Adipocyte (in vitro differentiated cells): Measurements from ENCODE around the gene KIRREL3.

Source experiments
- DNase-seq: peaks from one replicate; pipeline ENCODE4 v3.0.0-alpha.2; 2015; ENCODE audit warnings: low read depth
- H3K27me3 ChIP-seq: replicated peaks from 2 replicates; pipeline ENCODE4 v1.7.0; 2013; ENCODE audit warnings: mild to moderate bottlenecking, low read length, moderate library complexity; ENCODE audit not compliant: control insufficient read depth, insufficient read depth
- H3K36me3 ChIP-seq: 2 replicates; pipeline ENCODE4 v1.7.0; 2013; ENCODE audit warnings: low read length, mild to moderate bottlenecking, moderate library complexity; ENCODE audit not compliant: control insufficient read depth, insufficient read depth, severe bottlenecking
- H3K4me1 ChIP-seq: 2 replicates; pipeline ENCODE4 v1.7.0; 2013; ENCODE audit warnings: mild to moderate bottlenecking, low read length, moderate library complexity; ENCODE audit not compliant: control insufficient read depth, insufficient read depth
- H3K4me3 ChIP-seq: 2 replicates; pipeline ENCODE4 v1.7.0; 2013; ENCODE audit warnings: mild to moderate bottlenecking, low read length, moderate library complexity
- H3K9ac ChIP-seq: 2 replicates; pipeline ENCODE4 v1.7.0; 2013; ENCODE audit warnings: mild to moderate bottlenecking, low read length, moderate library complexity
- H3K9me3 ChIP-seq: 2 replicates; pipeline ENCODE4 v1.7.0; 2013; ENCODE audit warnings: mild to moderate bottlenecking, low read length, moderate library complexity; ENCODE audit not compliant: control insufficient read depth

KIRREL3 gene

GRCh38 chr11:126602349-126602940, 398.1 kb downstream of the KIRREL3 start:
- Histone ChIP-seq H3K4me3 (no peak overlapping the region), H3K27me3 (peaks cover 31% of the 10 kb centered on the region), H3K9ac (no peak overlapping the region), H3K9me3 (peaks cover 8% of the 10 kb centered on the region), H3K4me1 (no peaks in the 10 kb centered on the region), H3K36me3 (no peaks in the 10 kb centered on the region)
- no peak for DNase-seq

- Histone ChIP-seq H3K36me3 (no peaks in the 10 kb centered on the region), H3K27me3 (peaks cover 35% of the 10 kb centered on the region), H3K4me3 (no peak overlapping the region), H3K9me3 (peaks cover 8% of the 10 kb centered on the region), H3K9ac (no peak overlapping the region), H3K4me1 (no peaks in the 10 kb centered on the region)
- DNase-seq, result no peak
These were observed 398.9 kb downstream of the KIRREL3 start for GRCh38 chr11:126601550-126602215.

GRCh38 chr11:126601136-126601535, 399.4 kb downstream of the KIRREL3 start:
- Histone ChIP-seq H3K36me3 (no peaks in the 10 kb centered on the region), H3K9ac (no peak overlapping the region), H3K4me3 (no peak overlapping the region), H3K4me1 (no peaks in the 10 kb centered on the region), H3K27me3 (peaks cover 36% of the 10 kb centered on the region), H3K9me3 (peaks cover 8% of the 10 kb centered on the region)
- DNase-seq, result no peak

DNA sequence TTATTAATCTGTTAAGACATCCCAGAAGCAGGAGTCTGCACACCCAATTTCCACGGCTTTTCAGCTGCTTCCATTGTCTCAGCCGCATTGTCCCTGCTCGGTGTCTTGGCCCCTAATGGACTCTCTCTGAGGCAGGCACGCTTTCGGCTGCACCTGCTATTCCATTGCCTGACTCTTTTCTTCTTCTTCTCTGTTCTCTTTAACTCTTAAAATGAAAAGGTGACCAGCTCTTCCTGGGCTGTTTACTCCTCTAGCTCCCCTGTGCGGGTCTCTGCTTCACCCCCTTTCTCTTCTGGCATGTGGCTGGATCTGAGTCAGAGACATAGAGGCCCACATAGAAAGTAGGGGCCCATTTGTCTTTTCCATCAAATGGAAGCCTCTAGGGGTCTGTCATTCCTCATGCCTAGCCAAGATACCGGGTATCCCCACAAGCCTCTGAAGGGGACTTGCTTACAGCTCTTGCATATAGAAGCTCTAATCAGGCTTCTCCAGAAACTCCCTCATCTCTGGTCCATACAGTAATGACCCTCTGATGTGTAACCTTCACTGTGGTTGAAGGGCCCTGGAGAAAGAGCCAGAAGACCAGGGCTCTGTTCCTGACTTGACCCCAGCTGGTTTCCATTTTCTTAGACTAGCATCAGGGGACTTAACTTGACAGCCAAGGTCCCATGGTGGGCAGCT, 401.2 kb downstream of the KIRREL3 start:
- H3K4me3 ChIP-seq, result no peak overlapping the region
- H3K4me1 ChIP-seq, result no peaks in the 10 kb centered on the region
- no peak overlapping the region for H3K9ac ChIP-seq
- H3K36me3 ChIP-seq, result no peaks in the 10 kb centered on the region
- no peak for DNase-seq
- peaks cover 8% of the 10 kb centered on the region for H3K9me3 ChIP-seq
- H3K27me3 ChIP-seq, result peaks cover 30% of the 10 kb centered on the region

DNA sequence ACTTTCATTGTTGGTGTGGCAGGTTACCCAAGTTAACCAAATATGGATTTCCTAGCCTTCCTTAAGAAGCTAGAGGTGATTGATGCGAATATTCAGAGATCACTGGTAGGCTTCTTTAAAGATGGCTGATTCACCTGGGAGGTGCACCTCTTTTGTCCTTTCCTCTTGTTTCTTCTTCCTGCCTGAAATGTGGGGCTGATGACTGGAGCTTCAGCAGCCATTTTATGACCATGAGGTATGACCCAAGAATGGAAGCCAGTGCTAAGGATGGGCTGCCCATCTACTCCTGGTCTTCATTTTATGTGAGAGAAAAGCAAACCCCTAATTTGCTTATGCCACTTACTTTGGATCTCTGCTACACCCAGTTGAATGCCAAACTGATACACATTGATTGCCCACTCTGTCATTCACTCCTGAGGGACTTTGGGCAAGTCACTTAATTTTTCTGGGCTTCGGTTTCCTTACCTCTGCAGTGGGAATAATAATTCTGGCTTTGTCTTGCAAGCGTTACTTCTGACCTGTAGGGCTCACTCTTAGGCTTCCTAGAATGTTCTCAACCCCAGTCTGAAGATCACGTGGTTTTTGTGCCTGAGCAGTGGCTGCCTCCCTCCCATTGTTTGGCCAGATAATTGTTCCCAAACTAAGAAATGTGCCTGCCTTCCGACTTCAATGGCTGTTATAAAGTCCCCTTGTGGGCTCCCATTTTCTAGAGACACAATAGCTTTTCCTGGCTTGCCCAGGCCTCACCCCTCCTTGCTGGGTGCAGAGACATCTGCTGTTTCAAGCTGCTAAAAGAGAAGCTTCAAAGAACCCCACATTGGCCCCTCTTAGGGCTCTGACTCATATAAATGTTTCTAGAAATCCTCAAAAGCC, 402.0 kb downstream of the KIRREL3 start:
- Histone ChIP-seq H3K9me3 (peaks cover 8% of the 10 kb centered on the region), H3K27me3 (peaks cover 24% of the 10 kb centered on the region), H3K9ac (no peak overlapping the region), H3K4me1 (no peaks in the 10 kb centered on the region), H3K36me3 (no peaks in the 10 kb centered on the region), H3K4me3 (no peak overlapping the region)
- DNase-seq, result no peak

GRCh38 chr11:126597041-126597440, 403.5 kb downstream of the KIRREL3 start:
- Histone ChIP-seq H3K9ac (no peak overlapping the region), H3K9me3 (peaks cover 8% of the 10 kb centered on the region), H3K36me3 (no peaks in the 10 kb centered on the region), H3K4me1 (no peaks in the 10 kb centered on the region), H3K4me3 (no peak overlapping the region), H3K27me3 (peaks cover 14% of the 10 kb centered on the region)
- DNase-seq, result no peak

DNA sequence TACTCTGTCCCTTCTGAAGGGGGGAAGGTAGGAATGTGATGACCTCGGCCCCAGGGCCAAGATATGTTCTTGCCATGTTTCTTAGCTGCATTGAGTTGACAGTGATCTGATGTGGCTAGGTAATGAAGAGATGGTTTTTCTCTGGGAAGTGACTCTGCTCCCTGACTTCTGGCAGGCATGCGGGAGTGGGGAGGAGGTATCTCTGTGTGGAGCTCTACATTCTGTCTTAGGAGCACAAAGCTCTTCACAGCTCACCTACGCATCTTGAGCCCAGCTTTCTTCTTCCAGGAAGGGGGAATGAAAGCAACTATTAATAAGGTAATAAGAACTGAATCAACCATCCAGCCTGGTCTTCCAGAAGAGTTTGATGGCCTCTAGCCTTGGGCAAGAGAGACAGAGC, 404.1 kb downstream of the KIRREL3 start:
- no peaks in the 10 kb centered on the region for H3K4me1 ChIP-seq
- no peaks in the 10 kb centered on the region for H3K36me3 ChIP-seq
- no peak overlapping the region for H3K4me3 ChIP-seq
- H3K9me3 ChIP-seq, result peaks cover 8% of the 10 kb centered on the region
- H3K9ac ChIP-seq, result no peak overlapping the region
- peaks cover 14% of the 10 kb centered on the region for H3K27me3 ChIP-seq
- no peak for DNase-seq

DNA sequence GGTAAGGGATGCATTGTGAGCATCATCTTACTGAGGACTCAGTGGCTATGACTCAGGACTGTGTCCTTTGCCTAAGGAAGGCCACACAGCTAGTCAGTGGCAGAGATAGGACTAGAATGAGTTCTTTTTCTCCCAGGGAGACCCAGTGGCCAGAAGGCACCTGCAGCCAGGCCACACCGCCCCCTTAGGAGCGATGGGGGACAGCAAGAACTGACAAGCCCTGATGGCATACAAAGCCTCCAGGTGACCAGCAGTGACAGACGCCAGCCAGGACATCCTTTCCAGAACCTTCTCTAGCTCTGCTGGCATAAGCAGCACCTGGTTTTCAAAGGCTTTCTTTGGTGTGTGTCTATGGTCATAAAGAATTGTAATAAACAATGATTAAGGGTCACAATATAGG, 405.0 kb downstream of the KIRREL3 start:
- peaks cover 8% of the 10 kb centered on the region for H3K9me3 ChIP-seq
- peaks cover 11% of the 10 kb centered on the region for H3K27me3 ChIP-seq
- H3K4me3 ChIP-seq, result no peak overlapping the region
- H3K36me3 ChIP-seq, result no peaks in the 10 kb centered on the region
- no peak overlapping the region for H3K9ac ChIP-seq
- no peaks in the 10 kb centered on the region for H3K4me1 ChIP-seq
- no peak for DNase-seq

DNA sequence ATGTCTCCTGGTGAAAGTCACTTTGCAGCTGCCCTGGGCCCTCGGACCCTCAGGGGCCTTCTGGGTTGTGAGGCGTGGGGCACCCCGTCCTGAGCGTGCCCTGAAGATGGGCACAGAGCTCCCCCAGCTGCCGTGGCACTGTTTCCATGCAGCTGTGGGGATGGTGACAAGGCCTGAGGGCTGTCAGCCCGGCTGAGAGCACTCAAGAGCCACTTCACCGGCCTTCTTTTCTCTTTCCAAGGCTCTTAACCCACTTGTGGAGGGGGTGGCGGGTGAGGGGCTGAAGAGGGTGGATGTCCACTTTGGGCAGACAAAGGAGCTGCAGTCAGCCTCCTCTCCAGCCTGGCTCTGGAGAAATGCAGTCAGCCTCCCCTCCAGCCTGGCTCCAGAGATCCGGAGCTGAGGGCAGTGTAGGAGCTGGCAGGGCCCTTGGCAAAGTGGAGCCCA, 405.6 kb downstream of the KIRREL3 start:
- H3K4me3 ChIP-seq, result no peak overlapping the region
- H3K27me3 ChIP-seq, result peaks cover 7% of the 10 kb centered on the region
- no peaks in the 10 kb centered on the region for H3K4me1 ChIP-seq
- no peak overlapping the region for H3K9ac ChIP-seq
- peaks cover 8% of the 10 kb centered on the region for H3K9me3 ChIP-seq
- no peak for DNase-seq
- H3K36me3 ChIP-seq, result no peaks in the 10 kb centered on the region

- Histone ChIP-seq H3K36me3 (no peaks in the 10 kb centered on the region), H3K9ac (no peak overlapping the region), H3K9me3 (no peaks in the 10 kb centered on the region), H3K27me3 (peaks cover 5% of the 10 kb centered on the region), H3K4me1 (no peaks in the 10 kb centered on the region), H3K4me3 (no peak overlapping the region)
- no peak for DNase-seq
These were observed 407.8 kb downstream of the KIRREL3 start for GRCh38 chr11:126592496-126593410.
